ENCODE measurements around the gene RSF1.
"Not testable (repeated sequence)": the region's sequence is repeated elsewhere in the genome, so short reads cannot be mapped to it uniquely, and the experiment has no call there.

Gene RSF1

DNA sequence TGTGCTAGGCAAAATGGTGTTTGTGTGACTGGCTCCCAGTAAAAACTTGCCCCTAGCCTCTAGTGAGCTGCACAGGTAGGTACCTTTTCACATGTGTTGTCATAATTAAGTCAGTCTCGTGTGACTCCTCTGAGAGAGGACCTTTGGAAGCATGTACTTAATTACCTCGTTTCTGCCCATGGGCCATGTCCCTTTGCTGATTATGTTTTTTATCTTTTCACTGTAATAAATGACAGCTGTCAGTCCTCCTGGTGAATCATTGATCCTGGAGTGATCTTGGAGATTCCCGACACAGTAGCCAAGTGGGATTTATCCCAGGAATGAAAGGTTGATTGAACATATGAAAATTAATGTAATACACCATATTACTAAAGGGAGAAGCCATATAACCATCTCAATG, 170.4 kb downstream of the RSF1 start:
- Histone ChIP-seq H3K4me1 (ENCODE audit: insufficient read depth, low read length) (no peaks in the 10 kb centered on the region), H3K4me3 (ENCODE audit: low read length) (no peak overlapping the region), H3K27me3 (ENCODE audit: insufficient read depth, low read length) (no peaks in the 10 kb centered on the region), H2AFZ (ENCODE audit: low read depth, low read length) (no peak overlapping the region), H3K36me3 (ENCODE audit: insufficient read depth, low read length) (no peaks in the 10 kb centered on the region), H3K9me3 (ENCODE audit: low read length) (no peaks in the 10 kb centered on the region)

DNA sequence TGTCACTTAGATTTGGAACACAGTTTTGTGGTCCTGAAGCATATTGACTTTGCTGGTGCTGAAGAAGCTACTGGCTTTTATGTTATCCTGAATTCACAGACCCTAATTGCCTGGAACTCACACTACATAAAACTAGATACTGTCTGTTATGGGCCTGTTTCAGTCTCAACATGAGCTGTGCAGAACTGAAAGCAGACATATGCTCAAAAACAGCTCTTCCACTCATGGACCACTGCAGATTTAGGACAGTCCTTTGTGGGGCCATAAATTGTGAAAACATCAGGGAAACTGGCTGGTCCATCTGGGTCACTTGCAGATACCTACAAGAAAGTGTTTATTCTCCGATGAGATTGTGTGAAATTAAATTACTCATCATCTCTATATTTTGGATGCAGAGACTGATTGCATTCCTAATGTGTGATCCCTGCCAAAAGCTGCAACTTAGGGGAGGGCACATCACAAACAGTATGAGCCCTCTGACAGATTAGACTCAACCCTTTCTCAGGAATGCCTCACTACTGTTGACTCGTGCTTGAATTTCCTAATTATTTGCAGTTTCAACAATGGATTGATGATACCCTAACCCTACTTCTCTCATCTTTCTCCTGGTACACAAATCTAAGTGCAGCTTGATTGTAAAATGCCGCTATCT, 172.7 kb downstream of the RSF1 start:
- Histone ChIP-seq H3K27me3 (ENCODE audit: insufficient read depth, low read length) (no peaks in the 10 kb centered on the region), H3K4me3 (ENCODE audit: low read length) (no peak overlapping the region), H3K4me1 (ENCODE audit: insufficient read depth, low read length) (no peaks in the 10 kb centered on the region), H3K36me3 (ENCODE audit: insufficient read depth, low read length) (no peaks in the 10 kb centered on the region), H2AFZ (ENCODE audit: low read depth, low read length) (no peak overlapping the region), H3K9me3 (ENCODE audit: low read length) (no peaks in the 10 kb centered on the region)

DNA sequence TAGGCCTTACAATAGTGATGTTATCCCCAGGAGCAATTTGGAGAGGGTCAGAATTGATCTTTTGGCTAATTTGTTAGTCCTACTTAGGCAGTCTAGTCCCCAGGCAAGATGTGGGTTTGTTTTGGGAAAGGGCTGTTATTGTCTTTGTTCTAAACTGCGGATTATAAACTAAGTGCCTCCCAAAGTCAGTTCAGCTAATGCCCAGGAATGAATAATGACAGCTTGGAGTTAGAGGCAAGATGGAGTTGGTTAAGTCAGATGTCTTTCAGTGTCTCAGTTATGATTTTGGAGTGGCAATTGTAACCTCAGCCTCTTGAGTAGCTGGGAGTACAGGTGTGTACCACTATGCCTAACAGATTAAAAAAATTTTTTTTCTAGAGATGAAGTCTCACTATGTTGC, 175.6 kb downstream of the RSF1 start:
- Histone ChIP-seq H3K36me3 (ENCODE audit: insufficient read depth, low read length) (no peaks in the 10 kb centered on the region), H3K4me3 (ENCODE audit: low read length) (no peak overlapping the region), H3K27me3 (ENCODE audit: insufficient read depth, low read length) (no peaks in the 10 kb centered on the region), H2AFZ (ENCODE audit: low read depth, low read length) (no peak overlapping the region), H3K4me1 (ENCODE audit: insufficient read depth, low read length) (no peaks in the 10 kb centered on the region), H3K9me3 (ENCODE audit: low read length) (no peaks in the 10 kb centered on the region)

DNA sequence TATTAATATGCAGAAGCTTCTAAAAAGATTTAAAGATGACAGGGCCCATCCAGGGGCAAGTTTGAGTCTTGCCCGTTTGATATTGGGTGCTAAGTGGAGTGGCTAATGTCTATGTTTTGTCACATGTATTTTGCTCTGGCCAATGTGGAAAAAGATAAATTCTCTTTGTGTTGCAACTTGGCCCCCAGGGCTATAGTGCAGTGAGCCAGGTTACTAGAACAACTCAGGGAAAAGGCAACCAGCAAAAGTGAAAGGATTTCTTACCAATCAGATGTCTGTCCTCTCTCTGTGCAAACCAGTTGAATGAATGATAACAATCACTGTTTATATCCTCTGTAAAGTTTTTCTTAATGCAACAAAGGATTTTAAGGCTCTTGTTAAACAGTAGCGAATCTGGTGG, 178.3 kb downstream of the RSF1 start:
- H2AFZ ChIP-seq (ENCODE audit: low read depth, low read length) = peak overlapping the region; percentile 49
- H3K36me3 ChIP-seq (ENCODE audit: insufficient read depth, low read length) = no peaks in the 10 kb centered on the region
- no peaks in the 10 kb centered on the region for H3K9me3 ChIP-seq (ENCODE audit: low read length)
- H3K4me3 ChIP-seq (ENCODE audit: low read length) = no peak overlapping the region
- peaks cover 5% of the 10 kb centered on the region for H3K4me1 ChIP-seq (ENCODE audit: insufficient read depth, low read length)
- no peaks in the 10 kb centered on the region for H3K27me3 ChIP-seq (ENCODE audit: insufficient read depth, low read length)

DNA sequence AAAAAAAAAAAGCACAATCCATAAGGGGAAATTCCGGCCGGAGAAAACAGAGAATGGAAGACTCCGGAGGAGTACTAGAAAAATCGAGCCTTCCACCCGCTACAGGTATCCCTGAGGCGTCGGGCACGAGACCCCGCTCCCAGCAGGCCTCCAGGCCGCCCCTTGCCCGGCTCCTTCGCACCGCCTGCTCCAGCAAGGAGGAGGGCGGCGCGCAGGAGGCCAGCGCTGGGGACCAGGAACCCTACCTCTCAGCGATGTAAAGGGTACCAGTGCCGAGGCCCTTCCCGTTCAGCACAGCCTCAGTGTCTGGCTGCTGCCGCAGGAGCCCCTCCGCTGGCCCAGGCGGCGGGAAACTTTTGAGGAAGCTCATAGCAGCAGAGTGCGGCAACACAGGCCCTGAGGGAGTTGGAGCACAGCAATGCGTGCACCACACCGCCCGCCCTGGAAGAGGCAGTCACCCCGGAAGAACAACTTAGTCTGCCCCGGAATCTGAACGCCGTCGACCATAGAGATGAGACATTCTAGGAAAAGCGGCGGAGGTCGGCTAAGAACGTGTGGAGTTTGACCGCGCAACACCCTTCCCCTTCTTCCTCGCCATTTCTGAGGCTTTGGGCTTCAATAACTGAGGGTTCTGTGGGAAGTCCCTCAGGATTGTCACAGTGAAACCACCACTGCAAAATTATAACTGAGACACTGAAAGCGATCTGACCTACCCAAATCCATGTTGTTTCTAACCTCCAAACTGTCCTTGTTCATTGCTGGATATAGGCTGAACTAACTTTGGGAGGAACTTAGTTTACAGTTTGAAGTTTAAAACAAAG, 183.0 kb downstream of the RSF1 start, which contains the start of gene CLNS1A:
Gene CLNS1A, minus strand, starts transcription at position 450 of the 821 bp plus-strand sequence. Its CDS starts 80 bp downstream, at position 370.
- no peaks in the 10 kb centered on the region for H3K27me3 ChIP-seq (ENCODE audit: insufficient read depth, low read length)
- peak within 1 kb of the TSS; percentile 56 for H2AFZ ChIP-seq (ENCODE audit: low read depth, low read length)
- H3K36me3 ChIP-seq (ENCODE audit: insufficient read depth, low read length) = no peaks in the 10 kb centered on the region
- no peaks in the 10 kb centered on the region for H3K9me3 ChIP-seq (ENCODE audit: low read length)
- peaks cover 13% of the 10 kb centered on the region for H3K4me1 ChIP-seq (ENCODE audit: insufficient read depth, low read length)
- H3K4me3 ChIP-seq (ENCODE audit: low read length) = peak within 1 kb of the TSS; percentile 73

DNA sequence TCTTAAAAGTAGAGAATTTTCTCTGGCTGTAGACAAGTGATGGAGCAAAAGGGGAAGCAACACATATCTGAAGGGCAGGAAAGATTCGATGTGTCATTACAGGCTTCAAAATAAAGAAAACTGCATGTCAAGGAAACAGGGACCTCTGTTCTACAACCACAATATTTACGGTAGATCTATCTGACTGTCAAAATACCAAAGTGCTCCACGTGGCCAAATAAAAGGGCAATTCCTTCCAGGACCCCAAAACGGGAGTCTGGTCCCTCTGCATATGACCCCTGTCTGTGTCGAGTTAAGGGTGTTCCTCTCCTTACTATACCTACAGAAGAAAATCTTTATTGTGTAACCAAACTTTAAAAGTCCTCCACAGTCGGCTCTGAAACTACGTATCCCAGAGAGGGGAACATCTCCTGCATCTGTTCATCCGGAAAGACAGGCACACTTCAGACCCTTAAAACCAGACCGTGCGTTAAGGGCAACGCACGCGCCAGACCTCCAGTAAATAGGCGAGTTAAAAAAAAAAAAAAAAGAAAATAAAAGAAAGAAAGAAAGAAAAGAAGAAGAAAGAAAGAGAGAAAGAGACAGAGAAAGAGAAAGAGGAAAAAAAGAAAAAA, 183.7 kb downstream of the RSF1 start:
- peak overlapping the region; percentile 73 for H3K4me3 ChIP-seq (ENCODE audit: low read length)
- H3K4me1 ChIP-seq (ENCODE audit: insufficient read depth, low read length) = peaks cover 13% of the 10 kb centered on the region
- no peak overlapping the region for H2AFZ ChIP-seq (ENCODE audit: low read depth, low read length)
- H3K27me3 ChIP-seq (ENCODE audit: insufficient read depth, low read length) = no peaks in the 10 kb centered on the region
- H3K9me3 ChIP-seq (ENCODE audit: low read length) = no peaks in the 10 kb centered on the region
- peaks cover 2% of the 10 kb centered on the region for H3K36me3 ChIP-seq (ENCODE audit: insufficient read depth, low read length)

DNA sequence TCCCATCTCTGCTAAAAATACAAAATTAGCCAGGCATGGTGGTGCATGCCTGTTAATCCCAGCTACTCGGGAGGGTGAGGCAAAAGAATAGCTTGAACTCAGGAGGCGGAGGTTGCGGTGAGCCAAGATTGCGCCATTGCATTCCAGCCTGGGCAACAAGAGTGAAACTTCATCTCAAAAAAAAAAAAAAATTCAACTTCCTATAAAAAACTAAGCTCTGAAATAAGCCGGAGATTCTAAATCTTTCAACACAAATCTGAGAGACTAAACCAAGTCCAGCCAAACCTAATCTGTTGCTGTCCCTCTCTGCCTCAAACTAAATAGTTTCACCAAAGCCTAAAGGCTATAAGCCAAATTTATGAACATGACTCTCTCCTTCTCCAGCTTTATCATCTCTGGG, 186.6 kb downstream of the RSF1 start:
- H2AFZ ChIP-seq (ENCODE audit: low read depth, low read length); H3K4me3 ChIP-seq (ENCODE audit: low read length); H3K9me3 ChIP-seq (ENCODE audit: low read length); H3K36me3 ChIP-seq (ENCODE audit: insufficient read depth, low read length); H3K27me3 ChIP-seq (ENCODE audit: insufficient read depth, low read length): not testable (repeated sequence)
- H3K4me1 ChIP-seq (ENCODE audit: insufficient read depth, low read length) = peaks cover 13% of the 10 kb centered on the region

DNA sequence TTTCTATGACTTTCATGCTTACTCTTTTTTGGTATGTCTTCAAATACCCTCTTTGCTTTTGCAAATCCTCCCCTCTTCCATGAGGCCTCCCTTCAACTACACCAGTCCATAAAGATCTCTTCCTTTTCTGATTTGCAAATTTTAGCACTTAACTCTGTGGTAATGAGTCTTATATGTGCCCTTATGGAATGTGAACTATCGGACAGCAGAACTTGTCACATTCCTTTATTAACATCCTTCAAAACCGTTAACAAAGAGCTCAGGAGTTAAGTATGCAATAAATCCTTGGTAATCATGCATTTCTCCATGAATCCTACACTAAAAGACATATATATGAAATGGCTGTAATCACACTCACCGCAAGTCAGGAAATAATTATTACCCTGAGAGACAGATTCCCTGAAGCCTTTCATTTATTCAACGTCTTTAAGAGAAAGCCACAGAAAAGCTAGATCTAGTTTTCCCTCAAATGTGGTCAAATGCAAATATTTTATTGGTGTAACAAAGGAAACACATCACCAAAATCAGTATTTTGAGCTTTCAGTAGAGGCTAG, 190.3 kb downstream of the RSF1 start:
- Histone ChIP-seq H2AFZ (ENCODE audit: low read depth, low read length) (no peak overlapping the region), H3K4me1 (ENCODE audit: insufficient read depth, low read length) (no peaks in the 10 kb centered on the region), H3K27me3 (ENCODE audit: insufficient read depth, low read length) (no peaks in the 10 kb centered on the region), H3K4me3 (ENCODE audit: low read length) (no peak overlapping the region), H3K9me3 (ENCODE audit: low read length) (no peaks in the 10 kb centered on the region), H3K36me3 (ENCODE audit: insufficient read depth, low read length) (peaks cover 23% of the 10 kb centered on the region)

DNA sequence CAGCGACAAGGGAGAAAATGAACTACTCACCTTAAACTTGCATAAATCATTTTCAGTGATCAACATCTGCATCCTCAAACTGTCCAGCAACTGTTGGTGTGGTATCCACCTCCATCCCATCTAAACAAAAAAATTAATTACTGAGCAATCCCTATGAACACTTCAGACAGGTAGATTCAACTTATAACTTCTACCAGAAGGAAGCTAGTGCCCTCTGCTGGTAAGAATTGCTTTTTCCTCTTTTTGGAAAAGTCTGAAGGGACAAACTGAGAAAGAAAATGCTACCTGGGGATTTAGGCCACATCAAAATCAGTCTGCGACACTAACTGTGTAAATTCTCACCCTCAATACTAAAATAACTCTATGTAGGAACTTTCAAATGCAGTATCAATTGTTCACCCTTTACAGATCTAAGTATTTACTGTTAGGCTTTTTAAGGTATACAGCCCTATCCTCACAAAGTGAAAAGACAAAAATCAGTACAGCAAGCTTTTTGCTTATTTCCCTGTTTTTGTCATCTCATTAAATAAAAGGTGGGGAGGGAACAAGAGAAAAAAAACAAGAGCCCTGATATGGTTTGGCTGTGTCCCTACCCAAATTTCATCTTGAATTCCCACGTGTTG, 200.8 kb downstream of the RSF1 start:
- Histone ChIP-seq H3K4me1 (ENCODE audit: insufficient read depth, low read length) (no peaks in the 10 kb centered on the region), H3K4me3 (ENCODE audit: low read length) (no peak overlapping the region), H2AFZ (ENCODE audit: low read depth, low read length) (no peak overlapping the region), H3K27me3 (ENCODE audit: insufficient read depth, low read length) (no peaks in the 10 kb centered on the region), H3K36me3 (ENCODE audit: insufficient read depth, low read length) (peaks cover 67% of the 10 kb centered on the region), H3K9me3 (ENCODE audit: low read length) (no peaks in the 10 kb centered on the region)

DNA sequence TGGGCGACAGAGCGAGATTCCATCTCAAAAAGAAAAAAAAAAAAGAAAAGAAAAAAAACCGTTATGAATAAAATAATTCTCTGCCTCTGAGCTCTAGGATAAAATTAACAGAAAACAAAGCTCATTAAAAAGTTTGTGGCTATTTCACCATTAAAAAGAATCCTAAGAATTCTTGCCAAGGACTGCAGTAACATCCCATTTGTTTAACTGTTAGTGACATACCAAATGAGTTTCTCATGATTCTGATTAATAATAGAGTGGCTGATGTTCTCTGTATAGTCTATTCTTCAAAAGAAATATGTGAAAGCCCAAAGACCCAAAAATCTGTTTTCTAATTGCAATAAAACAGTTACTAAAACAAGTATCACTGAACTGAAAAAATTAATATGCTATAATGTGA, 202.6 kb downstream of the RSF1 start:
- H3K9me3 ChIP-seq (ENCODE audit: low read length) = no peaks in the 10 kb centered on the region
- H3K36me3 ChIP-seq (ENCODE audit: insufficient read depth, low read length) = peaks cover 58% of the 10 kb centered on the region
- no peak overlapping the region for H3K4me3 ChIP-seq (ENCODE audit: low read length)
- H3K27me3 ChIP-seq (ENCODE audit: insufficient read depth, low read length) = no peaks in the 10 kb centered on the region
- H2AFZ ChIP-seq (ENCODE audit: low read depth, low read length) = no peak overlapping the region
- no peaks in the 10 kb centered on the region for H3K4me1 ChIP-seq (ENCODE audit: insufficient read depth, low read length)

DNA sequence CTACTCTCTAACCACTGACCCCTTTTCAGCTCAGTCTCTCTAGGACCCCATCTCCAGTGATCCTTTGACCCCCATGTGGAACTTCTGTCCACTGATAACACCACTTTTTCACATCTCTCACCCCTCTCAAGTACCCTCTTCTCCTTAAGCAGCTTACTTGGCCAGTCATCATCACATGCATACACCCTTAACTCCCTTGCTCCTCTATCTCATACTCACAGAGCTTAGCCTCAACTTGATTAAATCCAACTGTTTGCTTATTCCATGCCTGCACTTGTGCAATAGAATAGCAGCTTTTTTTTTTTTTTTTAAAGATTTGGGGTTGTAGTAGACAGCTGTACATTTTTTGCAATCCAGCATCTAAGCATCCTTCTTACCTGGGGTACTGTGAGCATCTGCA, 208.6 kb downstream of the RSF1 start:
- peaks cover 49% of the 10 kb centered on the region for H3K36me3 ChIP-seq (ENCODE audit: insufficient read depth, low read length)
- H2AFZ ChIP-seq (ENCODE audit: low read depth, low read length) = no peak overlapping the region
- no peak overlapping the region for H3K4me3 ChIP-seq (ENCODE audit: low read length)
- no peaks in the 10 kb centered on the region for H3K4me1 ChIP-seq (ENCODE audit: insufficient read depth, low read length)
- H3K9me3 ChIP-seq (ENCODE audit: low read length) = no peaks in the 10 kb centered on the region
- H3K27me3 ChIP-seq (ENCODE audit: insufficient read depth, low read length) = no peaks in the 10 kb centered on the region
